ENCODE results near the gene GIMAP8.
"Not testable (repeated sequence)": the region's sequence is repeated elsewhere in the genome, so short reads cannot be mapped to it uniquely, and the experiment has no call there.

Gene GIMAP8

GRCh38 chr7:150453181-150453580 is 2.8 kb downstream of the GIMAP8 start:
- no peaks in the 10 kb centered on the region for H3K4me1 ChIP-seq (ENCODE audit: control insufficient read depth, insufficient read depth, low read length)
- no peaks in the 10 kb centered on the region for H3K9me3 ChIP-seq (ENCODE audit: control insufficient read depth, insufficient read depth, low read depth, low read length)
- H3K36me3 ChIP-seq (ENCODE audit: control insufficient read depth in 2 of 2, insufficient read depth in 1 of 2, low read length in 2 of 2) = no peaks in the 10 kb centered on the region
- ChIA-PET POLR2A (no interaction called here), CTCF (no interaction called here)
- H3K27ac ChIP-seq (ENCODE audit: extremely low read depth, low read depth, low read length) = no peak overlapping the region
- no peak overlapping the region for H3K4me3 ChIP-seq (ENCODE audit: low read depth, low read length)
- no peak for TF ChIP-seq ZNF24 (tag by site-specific recombination; IDR thresholded peaks at IDR 0.05)
- no peak for TF ChIP-seq ZNF202 (tag by site-specific recombination; IDR thresholded peaks at IDR 0.05; ENCODE audit: borderline replicate concordance)
- TF ChIP-seq ZNF335 (tag by site-specific recombination; conservative IDR thresholded peaks at IDR 0.05) = no peak
- no peak for TF ChIP-seq ZIC2 (tag by site-specific recombination; IDR thresholded peaks at IDR 0.05)
- no peak for TF ChIP-seq ZNF416 (tag by site-specific recombination; IDR thresholded peaks at IDR 0.05)

- no peaks in the 10 kb centered on the region for H3K36me3 ChIP-seq (ENCODE audit: control insufficient read depth in 2 of 2, insufficient read depth in 1 of 2, low read length in 2 of 2)
- no peak overlapping the region for H3K4me3 ChIP-seq (ENCODE audit: low read depth, low read length)
- H3K27ac ChIP-seq (ENCODE audit: extremely low read depth, low read depth, low read length) = no peak overlapping the region
- CTCF ChIA-PET = no interaction called here
- H3K4me1 ChIP-seq (ENCODE audit: control insufficient read depth, insufficient read depth, low read length) = no peaks in the 10 kb centered on the region
- no peaks in the 10 kb centered on the region for H3K9me3 ChIP-seq (ENCODE audit: control insufficient read depth, insufficient read depth, low read depth, low read length)
- TF ChIP-seq YY2 (tag by site-specific recombination; IDR thresholded peaks at IDR 0.05) (no peak), ZNF624 (tag by site-specific recombination; IDR thresholded peaks at IDR 0.05) (no peak), ZNF121 (tag by site-specific recombination; IDR thresholded peaks at IDR 0.05) (no peak), ZFP41 (tag by site-specific recombination; IDR thresholded peaks at IDR 0.05; ENCODE audit: borderline replicate concordance) (no peak), ZNF175 (tag by site-specific recombination; IDR thresholded peaks at IDR 0.05) (no peak), ZSCAN16 (tag by site-specific recombination; IDR thresholded peaks at IDR 0.05) (no peak), SP3 (tag by site-specific recombination; IDR thresholded peaks at IDR 0.05) (no peak), ZNF404 (tag by site-specific recombination; IDR thresholded peaks at IDR 0.05) (no peak), ZNF677 (tag by site-specific recombination; IDR thresholded peaks at IDR 0.05) (no peak), SETDB1 (IDR thresholded peaks at IDR 0.05; ENCODE audit: insufficient read length, low read length) (no peak), ZNF513 (tag by site-specific recombination; IDR thresholded peaks at IDR 0.05) (no peak), ZNF629 (tag by site-specific recombination; IDR thresholded peaks at IDR 0.05) (no peak), ZNF585B (tag by site-specific recombination; IDR thresholded peaks at IDR 0.05) (no peak), BCL11A (tag by site-specific recombination; IDR thresholded peaks at IDR 0.05; ENCODE audit: low read depth) (no peak), ZSCAN18 (tag by site-specific recombination; IDR thresholded peaks at IDR 0.05) (no peak), PBX3 (CRISPR knock-in tag; IDR thresholded peaks at IDR 0.05) (no peak), ZNF560 (tag by site-specific recombination; IDR thresholded peaks at IDR 0.05; ENCODE audit: borderline replicate concordance) (no peak), ZNF571 (tag by site-specific recombination; IDR thresholded peaks at IDR 0.05) (no peak)
- POLR2A ChIA-PET = no interaction called here
These were observed 3.5 kb downstream of the GIMAP8 start for GRCh38 chr7:150453892-150454291.

- POLR2A ChIA-PET; H3K9me3 ChIP-seq (ENCODE audit: control insufficient read depth, insufficient read depth, low read depth, low read length); H3K27ac ChIP-seq (ENCODE audit: extremely low read depth, low read depth, low read length); H3K4me1 ChIP-seq (ENCODE audit: control insufficient read depth, insufficient read depth, low read length); CTCF ChIA-PET; H3K36me3 ChIP-seq (ENCODE audit: control insufficient read depth in 2 of 2, insufficient read depth in 1 of 2, low read length in 2 of 2); H3K4me3 ChIP-seq (ENCODE audit: low read depth, low read length): not testable (repeated sequence)
These were observed 6.6 kb downstream of the GIMAP8 start for GRCh38 chr7:150457064-150457463.

Measured in HEK293 (cell line).